ENCODE data around the gene LY6G6F.

The LY6G6F gene, protein sequence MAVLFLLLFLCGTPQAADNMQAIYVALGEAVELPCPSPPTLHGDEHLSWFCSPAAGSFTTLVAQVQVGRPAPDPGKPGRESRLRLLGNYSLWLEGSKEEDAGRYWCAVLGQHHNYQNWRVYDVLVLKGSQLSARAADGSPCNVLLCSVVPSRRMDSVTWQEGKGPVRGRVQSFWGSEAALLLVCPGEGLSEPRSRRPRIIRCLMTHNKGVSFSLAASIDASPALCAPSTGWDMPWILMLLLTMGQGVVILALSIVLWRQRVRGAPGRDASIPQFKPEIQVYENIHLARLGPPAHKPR

GRCh38 chr6:31706599-31706998 is at the start of gene LY6G6F:
Gene LY6G6F, plus strand, starts transcription at chr6:31706866. Its CDS starts 41 bp downstream, at chr6:31706907.
- no peak for DNase-seq

GRCh38 chr6:31657406-31658157 is 49.1 kb upstream of the LY6G6F start:
- peak in 2 of 3 donors; percentile 28 to 31 for DNase-seq

- no peak for DNase-seq
Observed at GRCh38 chr6:31658158-31658688, 48.4 kb upstream of the LY6G6F start.

GRCh38 chr6:31658983-31659648 is 47.5 kb upstream of the LY6G6F start:
- DNase-seq: no peak

GRCh38 chr6:31659649-31660380 is 46.9 kb upstream of the LY6G6F start:
- peak; percentile 52 to 66 (median 52) for DNase-seq

DNA sequence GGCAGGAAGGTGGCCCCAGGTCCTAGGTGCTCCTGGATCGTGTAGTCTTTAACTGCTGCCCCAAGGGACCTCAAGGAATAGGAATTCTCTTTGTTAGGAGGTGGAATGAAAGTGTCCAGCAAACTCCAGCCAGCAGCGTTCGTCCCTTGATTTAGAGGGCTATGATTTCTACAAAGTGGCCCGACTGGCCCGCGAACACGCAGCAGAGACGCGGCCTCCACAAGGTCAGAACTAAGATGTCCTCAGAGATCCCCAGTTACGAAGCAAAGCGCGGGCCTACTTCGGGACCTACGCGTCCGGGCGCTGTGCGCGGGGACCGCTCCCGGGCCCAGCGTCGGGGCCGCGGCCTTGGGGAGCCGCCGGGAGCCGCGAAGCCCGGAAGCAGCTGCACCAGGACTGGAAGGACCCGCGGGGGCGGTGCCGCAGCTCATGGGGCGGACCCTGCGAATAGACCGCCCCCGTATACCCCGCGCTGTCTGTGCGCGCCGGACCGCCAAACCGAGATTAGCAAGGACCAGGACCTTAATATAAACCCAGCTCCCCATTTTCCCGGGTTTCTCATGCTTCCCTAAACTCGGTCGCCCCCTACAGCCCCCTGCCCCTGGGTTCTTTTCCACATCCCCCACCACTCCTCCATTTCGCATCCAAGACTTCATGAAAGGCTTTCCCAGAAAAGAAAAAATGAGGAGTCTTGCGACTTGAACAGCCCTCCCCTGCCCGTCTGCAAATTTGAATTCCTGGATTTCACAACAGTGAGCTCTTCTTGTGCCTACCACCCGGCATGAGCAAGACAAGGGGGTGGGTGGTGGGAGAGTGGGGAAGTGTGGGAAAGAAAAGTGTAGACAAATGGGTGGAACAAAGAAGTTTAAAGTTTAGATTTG is 46.0 kb upstream of the LY6G6F start, which contains the start of gene C6orf47:
TSS of gene C6orf47 (minus strand) at position 398 of the 881 bp plus-strand sequence. CDS start 831 bp downstream, outside the sequence.
- peak; percentile 86 to 94 (median 87) for DNase-seq

- no peak for DNase-seq
Observed at GRCh38 chr6:31661262-31662123, 45.2 kb upstream of the LY6G6F start.

DNA sequence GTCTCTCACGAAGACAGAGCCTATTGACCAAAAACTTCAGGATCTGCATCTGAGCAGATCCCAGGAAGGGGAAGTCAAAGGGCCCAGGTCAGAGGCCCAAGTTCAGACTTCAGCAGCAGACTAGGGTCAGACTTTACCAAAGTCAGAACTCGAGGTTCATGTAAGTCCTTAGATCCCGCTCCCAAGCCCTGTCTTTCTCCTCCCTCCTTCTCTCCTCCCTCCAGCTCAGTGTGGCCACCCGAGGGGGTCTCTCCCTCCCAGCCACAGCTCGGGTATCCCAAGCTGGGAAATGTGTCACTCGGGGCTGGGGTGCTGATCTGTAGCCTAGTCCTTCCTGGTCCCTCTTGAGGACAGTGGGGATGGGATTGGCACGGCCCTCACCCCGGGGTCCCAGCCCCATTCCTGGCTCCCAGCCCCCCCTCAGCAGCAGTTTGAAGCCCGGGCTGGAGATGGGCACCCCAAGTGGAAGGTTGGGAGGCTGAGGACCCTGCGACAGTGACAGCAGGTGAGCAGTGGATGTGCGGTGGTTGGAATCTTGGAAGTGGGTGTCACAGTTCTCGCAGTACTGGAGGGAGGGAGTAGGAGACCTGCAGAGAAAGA is 44.4 kb upstream of the LY6G6F start:
- no peak for DNase-seq

GRCh38 chr6:31663126-31663960 is 43.3 kb upstream of the LY6G6F start:
- peak; percentile 30 to 73 (median 61) for DNase-seq

- DNase-seq: peak; percentile 46 to 59 (median 48)
Observed at GRCh38 chr6:31663961-31664789, 42.5 kb upstream of the LY6G6F start.

DNA sequence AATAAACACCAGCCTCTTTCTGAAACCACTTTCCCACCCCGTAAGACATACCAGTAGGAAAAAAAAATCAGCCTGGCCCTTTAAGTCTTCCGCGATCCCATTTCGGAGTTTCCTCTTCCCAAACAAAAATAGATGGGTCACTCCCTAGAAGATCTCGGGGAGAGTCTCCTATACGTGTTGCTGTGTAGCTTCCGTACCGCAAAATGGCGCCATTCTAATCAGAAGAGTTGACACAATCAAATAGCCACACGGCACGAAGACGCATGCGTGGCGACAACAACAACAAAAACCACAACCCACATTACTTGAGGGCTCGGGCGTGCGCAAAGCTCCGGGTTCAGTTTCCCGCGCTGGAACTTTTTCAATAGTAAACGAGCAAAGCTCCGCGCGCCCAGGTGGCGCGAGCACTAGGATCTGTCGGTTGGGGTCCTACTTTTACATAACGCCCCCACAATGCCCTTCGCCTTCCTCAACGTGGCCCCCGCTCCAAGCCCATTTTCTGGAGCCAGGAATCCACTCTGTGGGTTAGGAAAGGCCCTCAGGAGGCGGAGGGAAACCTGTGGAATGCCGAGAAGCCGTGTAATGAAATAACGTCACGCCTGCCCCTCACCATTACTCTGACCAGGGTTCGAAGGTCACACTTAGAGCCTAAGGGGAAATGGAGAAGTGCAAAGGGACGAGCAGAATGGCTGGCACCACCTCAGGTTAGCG is 41.7 kb upstream of the LY6G6F start, which contains the start of gene GPANK1:
TSS of gene GPANK1 (minus strand) at position 208 of the 711 bp plus-strand sequence. CDS start 519 bp downstream, outside the sequence.
- peak; percentile 95 to 97 (median 97) for DNase-seq

GRCh38 chr6:31665501-31666336 is 40.9 kb upstream of the LY6G6F start, which contains the start of gene CSNK2B:
Gene CSNK2B, plus strand, starts transcription at chr6:31666080. Its CDS starts 752 bp downstream, at chr6:31666832.
- DNase-seq: peak; percentile 98 to 99 (median 98)

GRCh38 chr6:31666337-31666965 is 40.2 kb upstream of the LY6G6F start:
- DNase-seq: peak; percentile 69 to 74 (median 72)

- no peak for DNase-seq
Observed at GRCh38 chr6:31669676-31670075, 37.0 kb upstream of the LY6G6F start, which contains the start of gene LY6G5B. Gene LY6G5B, plus strand, starts transcription at chr6:31669976. Its CDS starts 975 bp downstream, at chr6:31670951.

GRCh38 chr6:31676322-31676903 is 30.3 kb upstream of the LY6G6F start:
- peak in 1 of 3 donors; percentile 23 for DNase-seq
